Neutrophil (primary cell): Measurements from ENCODE around the gene GARNL3.

Source experiments
- H3K27ac ChIP-seq: fragments of 200-600 bp; sonication (generic); 2 replicates; pipeline ENCODE4 v1.5.1; 2016; ENCODE audit warnings: mild to moderate bottlenecking, moderate library complexity
- H3K27me3 ChIP-seq: fragments of 200-600 bp; sonication (generic); 2 replicates; pipeline ENCODE4 v1.6.0; 2016; ENCODE audit warnings: mild to moderate bottlenecking
- H3K36me3 ChIP-seq: fragments of 200-600 bp; sonication (generic); 2 replicates; pipeline ENCODE4 v1.5.1; 2017
- H3K4me1 ChIP-seq, 2 experiments: fragments of 200-600 bp in 1 of 2; sonication (generic) in 1 of 2; 1 replicate in 1 of 2; 2 replicates in 1 of 2; pipeline versions ENCODE4 v1.5.1 to v1.6.1; 2013 to 2016; ENCODE audit warnings: low read depth in 1 of 2, low read length in 1 of 2, mild to moderate bottlenecking in 1 of 2, moderate library complexity in 1 of 2; ENCODE audit not compliant: control insufficient read depth in 1 of 2, insufficient read depth in 1 of 2
- H3K4me3 ChIP-seq, 2 experiments: fragments of 200-600 bp in 1 of 2; sonication (generic) in 1 of 2; 1 replicate in 1 of 2; 2 replicates in 1 of 2; pipeline ENCODE4 v1.5.1; 2013 to 2016; ENCODE audit warnings: low read depth in 1 of 2, low read length in 1 of 2, mild to moderate bottlenecking in 1 of 2, moderate library complexity in 1 of 2
- H3K9me3 ChIP-seq: fragments of 200-600 bp; sonication (generic); 2 replicates; pipeline ENCODE4 v1.5.1; 2016
- TF ChIP-seq, protein P1 (sequence below): fragments of 200-600 bp; sonication (generic); IDR thresholded peaks from 2 replicates; pipeline ENCODE4 v1.5.1; 2016; ENCODE audit warnings: antibody characterized with exemption

GARNL3 gene

DNA sequence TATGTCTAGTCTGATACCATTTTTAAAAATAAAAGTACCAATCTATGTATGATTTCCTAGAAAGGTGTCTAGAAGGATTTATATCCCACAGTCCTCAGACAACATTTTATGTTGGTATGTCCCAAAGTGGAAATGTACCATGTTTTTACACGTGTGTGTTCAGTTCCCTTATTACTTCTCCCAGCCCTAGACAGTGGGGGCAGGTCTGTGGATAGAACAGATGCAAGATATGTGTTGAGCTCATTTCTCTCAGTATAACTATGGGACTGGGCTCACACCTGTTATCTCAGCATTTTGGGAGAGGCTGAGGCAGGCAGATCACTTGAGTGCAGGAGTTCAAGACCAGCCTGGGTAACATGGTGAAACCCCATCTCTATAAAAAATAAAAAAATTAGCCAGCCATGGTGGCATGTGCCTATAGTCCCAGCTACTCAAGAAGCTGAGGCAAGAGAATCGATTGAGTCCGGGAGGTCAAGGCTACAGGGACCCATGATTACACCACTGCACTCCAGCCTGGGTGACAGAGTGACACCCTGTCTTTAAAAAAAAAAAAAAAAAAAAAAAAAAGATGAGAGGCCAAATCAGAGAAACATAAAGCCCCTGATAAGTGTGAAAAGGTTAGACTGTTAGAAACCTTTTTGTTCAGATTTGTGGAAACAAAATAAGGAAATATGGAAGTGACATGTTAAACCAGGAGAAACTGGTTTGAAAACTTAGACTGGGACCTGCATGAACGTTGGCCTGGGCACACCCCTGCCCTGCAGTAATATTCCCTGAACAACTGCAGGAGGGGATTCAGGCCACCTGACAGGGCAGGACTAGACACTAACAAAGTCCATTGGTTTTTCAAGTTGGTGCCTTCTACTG is 125.0 kb downstream of the GARNL3 start:
- no peaks in the 10 kb centered on the region for H3K9me3 ChIP-seq
- peaks cover 16 to 23% of the 10 kb centered on the region in 2 experiments for H3K4me1 ChIP-seq
- peaks cover 1% of the 10 kb centered on the region for H3K27me3 ChIP-seq
- H3K4me3 ChIP-seq, result no peak overlapping the region
- TF ChIP-seq, protein P1, sequence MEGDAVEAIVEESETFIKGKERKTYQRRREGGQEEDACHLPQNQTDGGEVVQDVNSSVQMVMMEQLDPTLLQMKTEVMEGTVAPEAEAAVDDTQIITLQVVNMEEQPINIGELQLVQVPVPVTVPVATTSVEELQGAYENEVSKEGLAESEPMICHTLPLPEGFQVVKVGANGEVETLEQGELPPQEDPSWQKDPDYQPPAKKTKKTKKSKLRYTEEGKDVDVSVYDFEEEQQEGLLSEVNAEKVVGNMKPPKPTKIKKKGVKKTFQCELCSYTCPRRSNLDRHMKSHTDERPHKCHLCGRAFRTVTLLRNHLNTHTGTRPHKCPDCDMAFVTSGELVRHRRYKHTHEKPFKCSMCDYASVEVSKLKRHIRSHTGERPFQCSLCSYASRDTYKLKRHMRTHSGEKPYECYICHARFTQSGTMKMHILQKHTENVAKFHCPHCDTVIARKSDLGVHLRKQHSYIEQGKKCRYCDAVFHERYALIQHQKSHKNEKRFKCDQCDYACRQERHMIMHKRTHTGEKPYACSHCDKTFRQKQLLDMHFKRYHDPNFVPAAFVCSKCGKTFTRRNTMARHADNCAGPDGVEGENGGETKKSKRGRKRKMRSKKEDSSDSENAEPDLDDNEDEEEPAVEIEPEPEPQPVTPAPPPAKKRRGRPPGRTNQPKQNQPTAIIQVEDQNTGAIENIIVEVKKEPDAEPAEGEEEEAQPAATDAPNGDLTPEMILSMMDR, result no peak
- H3K27ac ChIP-seq, result no peak overlapping the region
- no peaks in the 10 kb centered on the region for H3K36me3 ChIP-seq

DNA sequence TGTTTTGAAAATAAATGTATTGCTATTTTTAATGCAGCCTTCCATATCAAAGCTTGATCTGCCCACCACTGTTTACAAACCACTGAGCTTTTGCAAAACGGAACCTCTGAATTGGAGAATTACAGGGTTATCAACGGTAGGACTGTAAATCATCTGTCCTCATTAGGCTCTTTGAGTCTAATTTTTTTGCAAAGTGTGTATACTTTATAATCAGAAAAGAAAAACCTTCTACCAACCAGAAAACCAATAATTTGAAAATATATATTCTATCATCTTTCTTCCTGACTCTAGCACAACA is 125.6 kb downstream of the GARNL3 start:
- Histone ChIP-seq H3K36me3 (no peaks in the 10 kb centered on the region), H3K27me3 (peaks cover 4% of the 10 kb centered on the region), H3K9me3 (no peaks in the 10 kb centered on the region), H3K27ac (no peak overlapping the region), H3K4me3 (no peak overlapping the region), H3K4me1 (peaks cover 16 to 23% of the 10 kb centered on the region in 2 experiments)
- TF ChIP-seq, protein P1, result no peak

DNA sequence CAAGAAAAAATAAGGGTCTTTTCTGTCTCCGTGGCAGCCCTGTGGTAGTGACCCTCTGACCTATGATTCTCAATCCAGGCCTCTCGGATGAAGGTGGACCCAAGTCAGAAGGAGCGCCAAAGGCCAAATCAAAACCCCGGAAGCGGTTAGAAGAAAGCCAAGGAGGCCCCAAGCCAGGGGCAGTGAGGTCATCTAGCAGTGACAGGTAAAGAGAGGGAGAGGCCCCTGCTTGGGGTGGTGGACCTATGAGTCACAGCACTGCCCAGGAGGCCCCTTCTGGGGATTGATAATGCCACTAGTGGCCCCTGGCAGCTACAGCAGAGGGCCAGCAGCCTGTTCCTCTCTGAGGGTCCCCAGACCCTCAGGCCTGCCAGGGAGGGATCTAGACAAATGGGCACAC is 126.0 kb downstream of the GARNL3 start:
- TF ChIP-seq, protein P1, result no peak
- H3K27me3 ChIP-seq, result peaks cover 8% of the 10 kb centered on the region
- H3K4me3 ChIP-seq, result no peak overlapping the region
- H3K9me3 ChIP-seq, result no peaks in the 10 kb centered on the region
- H3K27ac ChIP-seq, result no peak overlapping the region
- no peaks in the 10 kb centered on the region for H3K36me3 ChIP-seq
- peaks cover 16 to 23% of the 10 kb centered on the region in 2 experiments for H3K4me1 ChIP-seq

DNA sequence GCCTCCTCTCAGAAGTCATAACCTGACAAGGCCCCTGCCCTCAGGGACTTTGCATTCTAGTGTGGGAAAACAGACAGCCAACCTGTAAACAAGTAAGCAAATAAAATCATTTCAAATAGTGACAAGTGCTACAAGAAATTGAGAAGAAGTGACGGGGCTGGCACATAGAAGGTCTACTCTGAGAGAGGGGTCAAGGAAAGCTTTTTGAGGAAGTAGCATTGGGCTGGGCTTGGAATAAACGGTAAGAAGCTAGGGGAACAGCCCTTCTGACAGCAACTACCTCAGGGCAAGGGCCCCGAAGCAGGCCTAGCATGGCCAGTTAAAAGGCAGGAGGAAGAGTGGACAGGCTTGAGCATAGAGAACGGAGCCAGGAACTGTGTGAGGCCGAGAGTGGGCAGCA is 127.6 kb downstream of the GARNL3 start:
- Histone ChIP-seq H3K4me3 (no peak overlapping the region), H3K9me3 (no peaks in the 10 kb centered on the region), H3K27me3 (peaks cover 16% of the 10 kb centered on the region), H3K27ac (no peak overlapping the region), H3K4me1 (peaks cover 24 to 30% of the 10 kb centered on the region in 2 experiments), H3K36me3 (no peaks in the 10 kb centered on the region)
- TF ChIP-seq, protein P1, result no peak

DNA sequence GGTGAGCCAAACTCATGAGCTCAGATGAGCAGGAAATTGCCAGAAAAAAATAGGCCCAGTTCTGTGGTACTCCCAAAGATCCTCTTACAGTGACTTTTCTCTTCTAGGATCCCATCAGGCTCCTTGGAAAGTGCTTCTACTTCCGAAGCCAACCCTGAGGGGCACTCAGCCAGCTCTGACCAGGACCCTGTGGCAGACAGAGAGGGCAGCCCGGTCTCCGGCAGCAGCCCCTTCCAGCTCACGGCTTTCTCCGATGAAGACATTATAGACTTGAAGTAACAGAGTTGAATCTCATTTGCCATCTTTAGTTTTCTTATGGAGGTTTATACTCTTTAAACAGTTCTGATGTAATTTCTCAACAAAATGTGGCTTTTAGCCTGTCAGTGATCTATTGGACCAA is 128.4 kb downstream of the GARNL3 start:
- TF ChIP-seq, protein P1, result no peak
- Histone ChIP-seq H3K4me1 (peaks cover 28 to 35% of the 10 kb centered on the region in 2 experiments), H3K27ac (no peak overlapping the region), H3K4me3 (no peak overlapping the region), H3K27me3 (peaks cover 24% of the 10 kb centered on the region), H3K9me3 (no peaks in the 10 kb centered on the region), H3K36me3 (no peaks in the 10 kb centered on the region)
